ENCODE measurements around the gene C10orf62. TPM values are rescaled to one million over a fixed set of nuclear protein-coding genes. Genes with fewer than 3 reads are reported as not detected.
"Not testable (repeated sequence)": the region's sequence is repeated elsewhere in the genome, so short reads cannot be mapped to it uniquely, and the experiment has no call there.

The C10orf62 gene
- total RNA-seq, 1 donor from 2014 or later = 0.82 TPM

- DNase-seq = no peak
Observed at GRCh38 chr10:97564776-97565175, 24.7 kb upstream of the C10orf62 start.

- no peak for DNase-seq
Observed at GRCh38 chr10:97566336-97566996, 23.1 kb upstream of the C10orf62 start.

GRCh38 chr10:97567891-97568290 lies 21.6 kb upstream of the C10orf62 start:
- no peak for DNase-seq

- no peak for DNase-seq
Observed at GRCh38 chr10:97570146-97570788, 19.3 kb upstream of the C10orf62 start.

GRCh38 chr10:97570789-97571471 lies 18.6 kb upstream of the C10orf62 start:
- peak; percentile 93 for DNase-seq

GRCh38 chr10:97571622-97572021 lies 17.9 kb upstream of the C10orf62 start:
- no peak for DNase-seq

GRCh38 chr10:97572214-97572989 lies 17.1 kb upstream of the C10orf62 start, which contains the start of gene ANKRD2:
TSS of gene ANKRD2 (plus strand) at chr10:97572779. CDS start at chr10:97572789, 10 bp downstream.
- DNase-seq = peak; percentile 85

- DNase-seq = no peak
Observed at GRCh38 chr10:97573021-97573420, 16.5 kb upstream of the C10orf62 start.

GRCh38 chr10:97573672-97574071 lies 15.8 kb upstream of the C10orf62 start:
- DNase-seq = no peak

- peak; percentile 81 for DNase-seq
Observed at GRCh38 chr10:97574374-97575126, 15.0 kb upstream of the C10orf62 start.

- no peak for DNase-seq
Observed at GRCh38 chr10:97575127-97575668, 14.3 kb upstream of the C10orf62 start.

- not testable (repeated sequence) for DNase-seq
Observed at GRCh38 chr10:97576487-97576886, 13.0 kb upstream of the C10orf62 start.

GRCh38 chr10:97577701-97578100 lies 11.8 kb upstream of the C10orf62 start:
- DNase-seq = no peak

- DNase-seq = no peak
Observed at GRCh38 chr10:97578171-97578844, 11.2 kb upstream of the C10orf62 start.

GRCh38 chr10:97580421-97581367 lies 8.8 kb upstream of the C10orf62 start:
- DNase-seq = no peak

- DNase-seq = no peak
Observed at GRCh38 chr10:97582169-97582568, 7.4 kb upstream of the C10orf62 start.

GRCh38 chr10:97583476-97583875 lies 6.0 kb upstream of the C10orf62 start:
- no peak for DNase-seq

- peak; percentile 73 for DNase-seq
Observed at GRCh38 chr10:97584060-97584797, 5.3 kb upstream of the C10orf62 start, which contains the start of gene HOGA1. TSS of gene HOGA1 (plus strand) at chr10:97584389. CDS start at chr10:97584704, 315 bp downstream.
